ENCODE data around the gene NAV2.

The NAV2 gene

DNA sequence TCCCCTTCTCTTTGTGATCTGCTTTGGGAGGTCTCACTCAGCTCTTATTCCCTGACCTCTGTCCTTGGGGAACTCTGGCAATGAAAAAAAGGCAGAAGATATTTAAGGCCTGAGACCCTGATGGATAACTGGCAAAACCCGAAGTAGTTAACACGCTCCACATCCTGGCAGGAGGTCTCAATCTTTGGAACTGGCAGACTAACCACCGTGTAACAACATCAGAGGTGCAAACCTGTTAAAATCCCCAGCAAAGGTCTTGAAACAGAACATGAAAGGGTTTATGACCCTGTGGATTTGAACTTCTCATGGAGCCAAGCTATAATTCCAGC lies 287.3 kb downstream of the NAV2 start:
- Histone ChIP-seq H3K36me3 (replicated peaks; ENCODE audit: insufficient read depth, low read length) (no peaks in the 10 kb centered on the region), H3K4me3 (ENCODE audit: low read length) (no peak overlapping the region), H4K20me1 (ENCODE audit: insufficient read depth, low read length) (no peaks in the 10 kb centered on the region), H3K27me3 (replicated peaks; ENCODE audit: insufficient read depth, low read length) (no peaks in the 10 kb centered on the region), H3K27ac (ENCODE audit: low read length) (no peak overlapping the region), H3K79me2 (ENCODE audit: low read length) (no peaks in the 10 kb centered on the region), H3K4me2 (ENCODE audit: low read depth, low read length) (no peak overlapping the region), H2AFZ (ENCODE audit: low read length) (no peak overlapping the region), H3K9ac (ENCODE audit: low read length) (no peak overlapping the region), H3K4me1 (ENCODE audit: low read length) (no peaks in the 10 kb centered on the region), H3F3A (ENCODE audit: insufficient read depth, low read length) (no peaks in the 10 kb centered on the region), H3K9me3 (replicated peaks; ENCODE audit: insufficient read depth, low read length) (no peaks in the 10 kb centered on the region), H3K9me2 (replicated peaks; ENCODE audit: insufficient read depth, low read length) (no peaks in the 10 kb centered on the region)
- no peak for TF ChIP-seq EZH2 (optimal IDR thresholded peaks at IDR 0.05; ENCODE audit: low read depth, low read length)
- TF ChIP-seq, protein P1, sequence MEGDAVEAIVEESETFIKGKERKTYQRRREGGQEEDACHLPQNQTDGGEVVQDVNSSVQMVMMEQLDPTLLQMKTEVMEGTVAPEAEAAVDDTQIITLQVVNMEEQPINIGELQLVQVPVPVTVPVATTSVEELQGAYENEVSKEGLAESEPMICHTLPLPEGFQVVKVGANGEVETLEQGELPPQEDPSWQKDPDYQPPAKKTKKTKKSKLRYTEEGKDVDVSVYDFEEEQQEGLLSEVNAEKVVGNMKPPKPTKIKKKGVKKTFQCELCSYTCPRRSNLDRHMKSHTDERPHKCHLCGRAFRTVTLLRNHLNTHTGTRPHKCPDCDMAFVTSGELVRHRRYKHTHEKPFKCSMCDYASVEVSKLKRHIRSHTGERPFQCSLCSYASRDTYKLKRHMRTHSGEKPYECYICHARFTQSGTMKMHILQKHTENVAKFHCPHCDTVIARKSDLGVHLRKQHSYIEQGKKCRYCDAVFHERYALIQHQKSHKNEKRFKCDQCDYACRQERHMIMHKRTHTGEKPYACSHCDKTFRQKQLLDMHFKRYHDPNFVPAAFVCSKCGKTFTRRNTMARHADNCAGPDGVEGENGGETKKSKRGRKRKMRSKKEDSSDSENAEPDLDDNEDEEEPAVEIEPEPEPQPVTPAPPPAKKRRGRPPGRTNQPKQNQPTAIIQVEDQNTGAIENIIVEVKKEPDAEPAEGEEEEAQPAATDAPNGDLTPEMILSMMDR (IDR thresholded peaks at IDR 0.05; ENCODE audit: low read length) = no peak
- TF ChIP-seq EZH2phosphoT487 (IDR thresholded peaks at IDR 0.05; ENCODE audit: low read length) = no peak
- no peak for DNase-seq

DNA sequence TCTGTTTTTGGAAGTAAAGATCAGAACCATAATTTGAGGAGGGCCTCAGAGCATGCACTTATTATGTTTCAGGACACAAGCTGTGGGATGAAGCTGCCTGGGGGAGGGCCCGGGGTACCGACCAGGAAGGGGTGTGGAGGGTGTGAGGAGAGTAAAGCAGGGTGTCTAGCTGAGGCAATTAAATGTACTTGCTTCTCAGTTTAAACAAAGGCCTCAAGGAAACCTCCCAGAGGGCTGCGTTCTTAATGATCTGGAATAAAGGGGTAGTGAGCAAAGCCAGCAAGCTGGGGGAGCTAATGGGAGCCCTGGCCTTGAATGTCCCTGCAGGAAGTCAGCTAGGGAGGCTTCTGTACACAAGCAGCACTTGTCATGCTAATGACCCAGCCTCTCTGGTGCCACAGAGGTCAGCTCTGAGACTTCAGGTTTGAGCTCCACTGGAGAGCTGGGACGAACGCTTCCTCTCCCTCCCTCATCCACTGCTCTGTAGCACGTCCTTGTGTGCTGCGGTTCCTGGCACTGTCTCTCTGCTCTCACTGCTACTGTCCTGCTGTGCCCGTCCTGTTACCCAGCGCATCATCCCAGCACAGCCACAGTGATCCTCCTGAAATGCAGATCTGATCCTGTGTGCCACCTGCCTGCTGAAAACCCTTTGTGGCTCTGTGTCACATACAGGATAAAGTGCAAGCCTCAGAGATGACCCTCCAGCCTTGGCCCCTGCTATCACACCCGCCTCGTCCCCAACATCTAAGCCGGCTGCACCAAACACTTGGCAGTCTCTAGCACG lies 287.9 kb downstream of the NAV2 start:
- no peaks in the 10 kb centered on the region for H3K4me1 ChIP-seq (ENCODE audit: low read length)
- no peaks in the 10 kb centered on the region for H4K20me1 ChIP-seq (ENCODE audit: insufficient read depth, low read length)
- H3K9me2 ChIP-seq (replicated peaks; ENCODE audit: insufficient read depth, low read length) = no peaks in the 10 kb centered on the region
- no peak for DNase-seq
- H3K27ac ChIP-seq (ENCODE audit: low read length) = no peak overlapping the region
- TF ChIP-seq, protein P1 (IDR thresholded peaks at IDR 0.05; ENCODE audit: low read length) = no peak
- H3K79me2 ChIP-seq (ENCODE audit: low read length) = no peaks in the 10 kb centered on the region
- H3K4me3 ChIP-seq (ENCODE audit: low read length) = no peak overlapping the region
- no peak overlapping the region for H2AFZ ChIP-seq (ENCODE audit: low read length)
- no peak overlapping the region for H3K4me2 ChIP-seq (ENCODE audit: low read depth, low read length)
- no peak overlapping the region for H3K9ac ChIP-seq (ENCODE audit: low read length)
- H3K27me3 ChIP-seq (replicated peaks; ENCODE audit: insufficient read depth, low read length) = no peaks in the 10 kb centered on the region
- H3K9me3 ChIP-seq (replicated peaks; ENCODE audit: insufficient read depth, low read length) = no peaks in the 10 kb centered on the region
- H3F3A ChIP-seq (ENCODE audit: insufficient read depth, low read length) = no peaks in the 10 kb centered on the region
- no peaks in the 10 kb centered on the region for H3K36me3 ChIP-seq (replicated peaks; ENCODE audit: insufficient read depth, low read length)

DNA sequence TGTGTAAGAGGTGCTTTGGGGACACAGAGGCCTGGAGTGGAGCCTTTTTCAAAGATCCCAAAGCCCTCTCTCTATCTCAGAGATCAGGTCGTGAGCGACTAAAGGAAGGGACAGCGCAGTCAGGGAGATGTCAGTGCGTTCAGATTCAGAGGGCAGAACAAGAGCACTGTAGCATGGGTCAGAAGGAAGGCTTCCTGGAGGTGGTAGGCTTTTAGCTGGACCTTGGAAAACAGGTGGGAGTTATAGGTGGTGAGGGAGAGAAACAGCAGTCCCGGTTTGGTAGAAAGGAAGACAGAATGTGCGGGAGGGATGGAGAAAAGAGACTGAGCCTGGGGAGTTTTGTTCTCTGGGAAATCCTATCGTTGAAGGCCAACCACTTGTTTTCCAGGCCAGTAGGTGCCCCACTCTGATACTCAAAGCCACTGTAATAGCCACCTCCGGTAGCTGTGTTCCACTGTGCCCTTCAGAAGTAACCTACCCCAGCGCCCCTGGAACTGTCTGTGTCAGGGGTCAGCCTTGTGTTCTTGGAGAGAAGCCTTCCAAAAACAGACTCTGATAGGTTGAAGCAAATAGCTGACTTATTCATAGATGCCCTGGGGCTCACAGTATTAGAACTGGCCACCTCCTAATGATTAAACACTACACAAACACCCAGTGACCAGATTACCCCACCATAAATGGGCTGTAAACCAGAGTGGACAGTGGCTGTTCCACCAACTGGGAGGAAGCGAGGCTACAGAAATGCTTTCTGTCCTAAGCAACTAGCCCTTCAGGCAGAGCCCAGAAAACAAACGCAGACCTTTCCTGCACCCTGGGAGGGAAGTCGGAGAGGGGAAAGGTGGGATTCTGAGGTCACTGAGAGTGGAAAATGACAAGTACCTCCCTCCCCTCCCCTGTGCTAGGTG lies 289.9 kb downstream of the NAV2 start:
- Histone ChIP-seq H3K36me3 (replicated peaks; ENCODE audit: insufficient read depth, low read length) (no peaks in the 10 kb centered on the region), H3K4me2 (ENCODE audit: low read depth, low read length) (no peak overlapping the region), H3K9me2 (replicated peaks; ENCODE audit: insufficient read depth, low read length) (no peaks in the 10 kb centered on the region), H3F3A (ENCODE audit: insufficient read depth, low read length) (no peaks in the 10 kb centered on the region), H3K27ac (ENCODE audit: low read length) (no peak overlapping the region), H2AFZ (ENCODE audit: low read length) (no peak overlapping the region), H3K4me3 (ENCODE audit: low read length) (no peak overlapping the region), H3K79me2 (ENCODE audit: low read length) (no peaks in the 10 kb centered on the region), H3K4me1 (ENCODE audit: low read length) (no peaks in the 10 kb centered on the region), H3K9me3 (replicated peaks; ENCODE audit: insufficient read depth, low read length) (no peaks in the 10 kb centered on the region), H3K9ac (ENCODE audit: low read length) (no peak overlapping the region), H3K27me3 (replicated peaks; ENCODE audit: insufficient read depth, low read length) (no peaks in the 10 kb centered on the region), H4K20me1 (ENCODE audit: insufficient read depth, low read length) (no peaks in the 10 kb centered on the region)
- TF ChIP-seq EZH2 (optimal IDR thresholded peaks at IDR 0.05; ENCODE audit: low read depth, low read length) (no peak), EZH2phosphoT487 (IDR thresholded peaks at IDR 0.05; ENCODE audit: low read length) (no peak)
- TF ChIP-seq, protein P1 (IDR thresholded peaks at IDR 0.05; ENCODE audit: low read length) = no peak
- DNase-seq = no peak
